H9 (cell line): ENCODE results near the gene PDHB. TPM values are rescaled to one million over a fixed set of nuclear protein-coding genes. Genes with fewer than 3 reads are reported as not detected.

Experiments used
- DNase-seq: peaks from one replicate; pipeline ENCODE4 v3.0.0-alpha.2; 2017
- H2AFZ ChIP-seq: one replicate; pipeline ENCODE4 v1.6.1; 2013; ENCODE audit warnings: mild to moderate bottlenecking, low read length, control low read depth, moderate library complexity
- H2AK5ac ChIP-seq: 2 replicates; pipeline ENCODE4 v1.6.1; 2013; ENCODE audit warnings: low read length, control low read depth, mixed read lengths; ENCODE audit not compliant: insufficient read length
- H2BK120ac ChIP-seq: one replicate; pipeline ENCODE4 v1.6.1; 2013; ENCODE audit warnings: low read depth, mild to moderate bottlenecking, low read length, control low read depth, inconsistent platforms; ENCODE audit not compliant: poor library complexity, severe bottlenecking
- H2BK12ac ChIP-seq: 2 replicates; pipeline ENCODE4 v1.6.1; 2013; ENCODE audit warnings: low read length, control low read depth, mixed read lengths, low read depth; ENCODE audit not compliant: insufficient read length
- H2BK15ac ChIP-seq: 2 replicates; pipeline ENCODE4 v1.6.1; 2013; ENCODE audit warnings: low read depth, low read length, control low read depth
- H2BK20ac ChIP-seq: one replicate; pipeline ENCODE4 v1.6.1; 2013; ENCODE audit warnings: low read depth, mild to moderate bottlenecking, low read length, control low read depth, inconsistent platforms; ENCODE audit not compliant: poor library complexity, severe bottlenecking
- H2BK5ac ChIP-seq: 2 replicates; pipeline ENCODE4 v1.6.1; 2013; ENCODE audit warnings: low read length, control low read depth, mixed read lengths; ENCODE audit not compliant: insufficient read length
- H3K14ac ChIP-seq: 2 replicates; pipeline ENCODE4 v1.6.1; 2013; ENCODE audit warnings: low read length, control low read depth; ENCODE audit not compliant: insufficient read depth
- H3K18ac ChIP-seq: 2 replicates; pipeline ENCODE4 v1.6.1; 2013; ENCODE audit warnings: low read depth, mild to moderate bottlenecking, mixed read lengths, low read length, control low read depth; ENCODE audit not compliant: insufficient read length
- H3K23ac ChIP-seq: 2 replicates; pipeline ENCODE4 v1.6.1; 2013; ENCODE audit warnings: low read length, control low read depth, mixed read lengths, low read depth; ENCODE audit not compliant: insufficient read length
- H3K23me2 ChIP-seq: 2 replicates; pipeline ENCODE4 v1.6.1; 2013; ENCODE audit warnings: low read depth, mild to moderate bottlenecking, mixed read lengths, low read length, control low read depth; ENCODE audit not compliant: insufficient read length, poor library complexity, severe bottlenecking
- H3K27ac ChIP-seq: 2 replicates; pipeline ENCODE4 v1.5.1; 2013; ENCODE audit warnings: low read length, control low read depth, mixed read lengths, low read depth; ENCODE audit not compliant: insufficient read length
- H3K27me3 ChIP-seq: 2 replicates; pipeline ENCODE4 v1.6.1; 2013; ENCODE audit warnings: low read length, control low read depth, inconsistent platforms; ENCODE audit not compliant: insufficient read depth
- H3K4ac ChIP-seq: 2 replicates; pipeline ENCODE4 v1.6.1; 2013; ENCODE audit warnings: low read depth, mild to moderate bottlenecking, control low read depth, inconsistent platforms, low read length, moderate library complexity
- H3K4me1 ChIP-seq: 2 replicates; pipeline ENCODE4 v1.6.1; 2013; ENCODE audit warnings: low read length, control low read depth, inconsistent platforms; ENCODE audit not compliant: insufficient read depth
- H3K4me2 ChIP-seq: 2 replicates; pipeline ENCODE4 v1.6.1; 2013; ENCODE audit warnings: low read length, control low read depth, mixed read lengths; ENCODE audit not compliant: insufficient read length, insufficient read depth
- H3K56ac ChIP-seq: 2 replicates; pipeline ENCODE4 v1.6.1; 2013; ENCODE audit warnings: low read depth, mild to moderate bottlenecking, mixed read lengths, low read length, control low read depth; ENCODE audit not compliant: insufficient read length
- H3K79me1 ChIP-seq: 2 replicates; pipeline ENCODE4 v1.6.1; 2013; ENCODE audit warnings: low read depth, mild to moderate bottlenecking, moderate library complexity, low read length, control low read depth, inconsistent platforms; ENCODE audit not compliant: insufficient read depth, poor library complexity, severe bottlenecking
- H3K79me2 ChIP-seq: 2 replicates; pipeline ENCODE4 v1.6.1; 2013; ENCODE audit warnings: low read length, control low read depth, inconsistent platforms; ENCODE audit not compliant: insufficient read depth
- H3K9ac ChIP-seq: 2 replicates; pipeline ENCODE4 v1.6.1; 2013; ENCODE audit warnings: low read length, control low read depth, mixed read lengths; ENCODE audit not compliant: insufficient read length; ENCODE audit errors: extremely low read depth
- H3K9me3 ChIP-seq: one replicate; pipeline ENCODE4 v1.6.1; 2013; ENCODE audit warnings: low read depth, low read length, inconsistent platforms; ENCODE audit not compliant: control insufficient read depth
- H3T11ph ChIP-seq: one replicate; pipeline ENCODE4 v1.6.1; 2013; ENCODE audit warnings: mild to moderate bottlenecking, low read length, control low read depth, inconsistent platforms
- H4K20me1 ChIP-seq: one replicate; pipeline ENCODE4 v1.6.1; 2013; ENCODE audit not compliant: control insufficient read depth, insufficient read length, insufficient read depth
- H4K5ac ChIP-seq: 2 replicates; pipeline ENCODE4 v1.6.1; 2013; ENCODE audit warnings: low read depth, mild to moderate bottlenecking, mixed read lengths, low read length, control low read depth; ENCODE audit not compliant: insufficient read length
- H4K8ac ChIP-seq: replicated peaks from 2 replicates; pipeline ENCODE4 v1.6.1; 2013; ENCODE audit warnings: low read length, control low read depth, mixed read lengths, low read depth; ENCODE audit not compliant: insufficient read length
- H4K91ac ChIP-seq: 2 replicates; pipeline ENCODE4 v1.6.1; 2013; ENCODE audit warnings: low read depth, mild to moderate bottlenecking, moderate library complexity, mixed read lengths, low read length, control low read depth; ENCODE audit not compliant: insufficient read length
- H3K27ac Mint-ChIP-seq, 3 experiments: 2 replicates in 2 of 3; 3 replicates in 1 of 3; pipeline ENCODE4 v1.8.0; 2020 to 2021; ENCODE audit warnings: mixed read lengths in 3 of 3, mild to moderate bottlenecking in 1 of 3, moderate library complexity in 1 of 3
- H3K27me3 Mint-ChIP-seq: 2 replicates; pipeline ENCODE4 v1.8.0; 2021; ENCODE audit warnings: low read depth, mild to moderate bottlenecking, moderate library complexity, mixed read lengths
- H3K36me3 Mint-ChIP-seq, 3 experiments: 2 replicates in 2 of 3; 3 replicates in 1 of 3; pipeline ENCODE4 v1.8.0; 2020 to 2021; ENCODE audit warnings: low read depth in 3 of 3, mixed read lengths in 3 of 3; ENCODE audit not compliant: insufficient read depth in 1 of 3
- H3K4me1 Mint-ChIP-seq, 2 experiments: 2 replicates each; pipeline ENCODE4 v1.8.0; 2020; ENCODE audit warnings: mixed read lengths in 2 of 2
- H3K4me3 Mint-ChIP-seq, 2 experiments: 2 replicates in 1 of 2; 3 replicates in 1 of 2; pipeline ENCODE4 v1.8.0; 2020 to 2021; ENCODE audit warnings: mild to moderate bottlenecking in 2 of 2, mixed read lengths in 2 of 2, moderate library complexity in 1 of 2
- H3K9me3 Mint-ChIP-seq, 2 experiments: 2 replicates in 1 of 2; 3 replicates in 1 of 2; pipeline ENCODE4 v1.8.0; 2020; ENCODE audit warnings: mild to moderate bottlenecking in 2 of 2, mixed read lengths in 2 of 2, moderate library complexity in 1 of 2
- CTCF ChIP-seq: fragments of 200-600 bp; sonication (generic); conservative IDR thresholded peaks from 3 replicates; pipeline ENCODE4 v1.8.0; 2021; ENCODE audit warnings: antibody characterized with exemption, mild to moderate bottlenecking
- WGBS: extraction: QIAGEN DNeasy Blood & Tissue Kit; methylation state at CpG from one replicate; pipeline ENCODE4 v1.1.7; 2013; ENCODE audit warnings: missing lambda C conversion rate, low lambda C conversion rate, mixed read lengths; ENCODE audit not compliant: insufficient read length; ENCODE audit errors: extremely low coverage; 5-methylcytosine and 5-hydroxymethylcytosine counted together
- total RNA-seq: library from RNA; stranded (reverse); gene quantifications from 2 replicates; pipeline ENCODE4 v1.2.1, GENCODE V29; 2021

The PDHB gene
- total RNA-seq, 1 experiment from 2014 or later, result 132 TPM

GRCh38 chr3:58425782-58426181 lies 7.8 kb downstream of the PDHB start:
- H3K14ac ChIP-seq, result no peak overlapping the region
- H4K20me1 ChIP-seq, result peaks cover 3% of the 10 kb centered on the region
- no peak overlapping the region for H4K8ac ChIP-seq
- no peaks in the 10 kb centered on the region for H3K4me1 ChIP-seq
- H3K4me1 Mint-ChIP-seq, result no peaks in the 10 kb centered on the region
- no peak overlapping the region for H2BK5ac ChIP-seq
- no peak overlapping the region for H4K91ac ChIP-seq
- no peak overlapping the region for H3K18ac ChIP-seq
- no peak overlapping the region for H2BK120ac ChIP-seq
- H3K79me2 ChIP-seq, result no peaks in the 10 kb centered on the region
- no peak overlapping the region; a peak in 1 of 7 replicates for H3K27ac Mint-ChIP-seq
- no peaks in the 10 kb centered on the region for H3K27me3 Mint-ChIP-seq
- no peaks in the 10 kb centered on the region for H3K9me3 ChIP-seq
- no CpG with 5 or more reads among the region's 2 CpGs for WGBS
- no peak overlapping the region for H2AFZ ChIP-seq
- no peak overlapping the region for H3K23ac ChIP-seq
- H3K4me3 Mint-ChIP-seq, result no peak overlapping the region
- DNase-seq, result no peak
- no peak overlapping the region for H3K9ac ChIP-seq
- no peak overlapping the region for H3K4ac ChIP-seq
- no peaks in the 10 kb centered on the region for H3K79me1 ChIP-seq
- no peaks in the 10 kb centered on the region for H3K9me3 Mint-ChIP-seq
- peaks cover 41 to 69% (median 53%) of the 10 kb centered on the region in 3 experiments; a peak in 6 of 7 replicates for H3K36me3 Mint-ChIP-seq
- no peaks in the 10 kb centered on the region for H3K27me3 ChIP-seq
- TF ChIP-seq CTCF, result no peak
- H4K5ac ChIP-seq, result no peak overlapping the region
- H3K23me2 ChIP-seq, result no peaks in the 10 kb centered on the region
- H2BK12ac ChIP-seq, result no peak overlapping the region
- H3K27ac ChIP-seq, result no peak overlapping the region
- H2AK5ac ChIP-seq, result no peak overlapping the region
- H3K56ac ChIP-seq, result no peak overlapping the region
- H2BK20ac ChIP-seq, result no peak overlapping the region
- H2BK15ac ChIP-seq, result no peak overlapping the region
- no peak overlapping the region for H3K4me2 ChIP-seq
- H3T11ph ChIP-seq, result no peak overlapping the region
